HG03469 (cell line): ENCODE measurements around the gene FKBP1B.
"Not testable (repeated sequence)": the region's sequence is repeated elsewhere in the genome, so short reads cannot be mapped to it uniquely, and the experiment has no call there.

Experiments
- ATAC-seq: cut with Tn5 transposase; IDR thresholded peaks from one replicate; pipeline ENCODE4 v1.9.1; 2021; ENCODE audit warnings: mild to moderate bottlenecking, moderate library complexity, moderate number of reproducible peaks; ENCODE audit not compliant: unreplicated experiment

The FKBP1B gene

GRCh38 chr2:24049485-24050021 is at the start of gene FKBP1B:
Gene FKBP1B (plus strand): TSS chr2:24049741. CDS start chr2:24049850, 109 bp downstream.
- no peak for ATAC-seq

GRCh38 chr2:24007693-24008092 is 41.8 kb upstream of the FKBP1B start:
- no peak for ATAC-seq

GRCh38 chr2:24008672-24009366 is 40.7 kb upstream of the FKBP1B start:
- ATAC-seq, result no peak

GRCh38 chr2:24009367-24009679 is 40.2 kb upstream of the FKBP1B start:
- ATAC-seq, result no peak

GRCh38 chr2:24009680-24010476 is 39.7 kb upstream of the FKBP1B start, which contains the start of gene MFSD2B:
Gene MFSD2B (plus strand): TSS chr2:24010085. CDS start chr2:24010097, 12 bp downstream.
- ATAC-seq, result no peak

- no peak for ATAC-seq
Observed at GRCh38 chr2:24010477-24011249, 38.9 kb upstream of the FKBP1B start.

GRCh38 chr2:24011250-24012104 is 38.1 kb upstream of the FKBP1B start:
- no peak for ATAC-seq

- no peak for ATAC-seq
Observed at GRCh38 chr2:24012521-24013188, 36.9 kb upstream of the FKBP1B start.

- ATAC-seq, result not testable (repeated sequence)
Observed at GRCh38 chr2:24014902-24015301, 34.6 kb upstream of the FKBP1B start.

- no peak for ATAC-seq
Observed at GRCh38 chr2:24015562-24016375, 33.8 kb upstream of the FKBP1B start.

- ATAC-seq, result no peak
Observed at GRCh38 chr2:24016376-24016761, 33.2 kb upstream of the FKBP1B start.

GRCh38 chr2:24016853-24017703 is 32.5 kb upstream of the FKBP1B start:
- no peak for ATAC-seq

GRCh38 chr2:24017711-24018110 is 31.8 kb upstream of the FKBP1B start:
- ATAC-seq, result no peak

- ATAC-seq, result no peak
Observed at GRCh38 chr2:24018241-24018640, 31.3 kb upstream of the FKBP1B start.

GRCh38 chr2:24019729-24020128 is 29.8 kb upstream of the FKBP1B start:
- ATAC-seq, result no peak

- no peak for ATAC-seq
Observed at GRCh38 chr2:24020244-24020643, 29.3 kb upstream of the FKBP1B start.

- ATAC-seq, result no peak
Observed at GRCh38 chr2:24021122-24021998, 28.2 kb upstream of the FKBP1B start.
